Ishikawa (cell line): ENCODE measurements around the gene ITGA6.
A peak's percentile ranks its signal among the peaks of the same experiment; 100 is the strongest.

Experiments used
- CEBPB ChIP-seq: IDR thresholded peaks from 2 replicates; pipeline ENCODE4 v1.6.1; 2012
- CREB1 ChIP-seq: IDR thresholded peaks from 2 replicates; pipeline ENCODE4 v1.6.1; 2012; ENCODE audit warnings: low read depth
- EGR1 ChIP-seq: IDR thresholded peaks from 2 replicates; pipeline ENCODE4 v1.6.1; 2012
- EP300 ChIP-seq: IDR thresholded peaks from 2 replicates; pipeline ENCODE4 v1.6.1; 2012; ENCODE audit warnings: borderline replicate concordance
- FOXM1 ChIP-seq: IDR thresholded peaks from 2 replicates; pipeline ENCODE4 v1.6.1; 2012; ENCODE audit warnings: low read depth, borderline replicate concordance
- NFIC ChIP-seq: IDR thresholded peaks from 2 replicates; pipeline ENCODE4 v1.6.1; 2012
- RAD21 ChIP-seq: IDR thresholded peaks from 2 replicates; pipeline ENCODE4 v1.6.1; 2012; ENCODE audit warnings: low read depth
- TAF1 ChIP-seq: IDR thresholded peaks from 2 replicates; pipeline ENCODE4 v1.6.1; 2012; ENCODE audit warnings: low read depth, mild to moderate bottlenecking
- TCF12 ChIP-seq: IDR thresholded peaks from 2 replicates; pipeline ENCODE4 v1.6.1; 2012; ENCODE audit warnings: low read depth
- TEAD4 ChIP-seq: IDR thresholded peaks from 2 replicates; pipeline ENCODE4 v1.6.1; 2012
- YY1 ChIP-seq: IDR thresholded peaks from 2 replicates; pipeline ENCODE4 v1.6.1; 2012; ENCODE audit warnings: low read depth
- ZBTB7A ChIP-seq: IDR thresholded peaks from 2 replicates; pipeline ENCODE4 v1.6.1; 2012; ENCODE audit warnings: low read depth
- TF ChIP-seq, protein P1 (sequence below): IDR thresholded peaks from 2 replicates; pipeline ENCODE4 v1.6.1; 2012
- TF ChIP-seq, protein P2 (sequence below): IDR thresholded peaks from 2 replicates; pipeline ENCODE4 v1.6.1; 2012
- TF ChIP-seq, protein P3 (sequence below): IDR thresholded peaks from 2 replicates; pipeline ENCODE4 v1.6.1; 2012; ENCODE audit warnings: low read depth, mild to moderate bottlenecking

The ITGA6 gene

DNA sequence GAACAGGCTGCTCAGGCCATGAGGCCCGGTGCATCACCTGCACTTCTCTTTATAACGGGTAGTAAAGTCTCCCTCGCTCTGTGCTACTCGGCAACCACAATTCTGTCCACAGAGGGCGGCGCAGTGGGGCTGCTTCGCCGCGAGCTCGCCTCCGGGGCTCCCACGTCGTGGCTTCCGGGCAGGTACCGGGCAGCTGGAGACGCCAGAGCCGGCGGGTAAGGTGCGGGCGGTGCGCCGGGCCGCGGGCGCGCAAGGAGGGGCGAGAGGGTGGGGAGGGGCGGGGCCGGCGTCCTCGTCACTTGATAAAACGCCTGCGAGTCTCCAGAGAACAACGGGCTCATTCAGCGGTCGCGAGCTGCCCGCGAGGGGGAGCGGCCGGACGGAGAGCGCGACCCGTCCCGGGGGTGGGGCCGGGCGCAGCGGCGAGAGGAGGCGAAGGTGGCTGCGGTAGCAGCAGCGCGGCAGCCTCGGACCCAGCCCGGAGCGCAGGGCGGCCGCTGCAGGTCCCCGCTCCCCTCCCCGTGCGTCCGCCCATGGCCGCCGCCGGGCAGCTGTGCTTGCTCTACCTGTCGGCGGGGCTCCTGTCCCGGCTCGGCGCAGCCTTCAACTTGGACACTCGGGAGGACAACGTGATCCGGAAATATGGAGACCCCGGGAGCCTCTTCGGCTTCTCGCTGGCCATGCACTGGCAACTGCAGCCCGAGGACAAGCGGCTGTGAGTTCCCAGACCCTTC, at the start of gene ITGA6:
ITGA6 (plus strand) TSS at position 331 of the 734 bp plus-strand sequence.
- TF ChIP-seq CREB1 (no peak), TCF12 (no peak), TAF1 (peak; percentile 64; the same call in 1 of the 2 replicates)
- TF ChIP-seq, protein P1, sequence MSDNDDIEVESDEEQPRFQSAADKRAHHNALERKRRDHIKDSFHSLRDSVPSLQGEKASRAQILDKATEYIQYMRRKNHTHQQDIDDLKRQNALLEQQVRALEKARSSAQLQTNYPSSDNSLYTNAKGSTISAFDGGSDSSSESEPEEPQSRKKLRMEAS, result peak; percentile 83

DNA sequence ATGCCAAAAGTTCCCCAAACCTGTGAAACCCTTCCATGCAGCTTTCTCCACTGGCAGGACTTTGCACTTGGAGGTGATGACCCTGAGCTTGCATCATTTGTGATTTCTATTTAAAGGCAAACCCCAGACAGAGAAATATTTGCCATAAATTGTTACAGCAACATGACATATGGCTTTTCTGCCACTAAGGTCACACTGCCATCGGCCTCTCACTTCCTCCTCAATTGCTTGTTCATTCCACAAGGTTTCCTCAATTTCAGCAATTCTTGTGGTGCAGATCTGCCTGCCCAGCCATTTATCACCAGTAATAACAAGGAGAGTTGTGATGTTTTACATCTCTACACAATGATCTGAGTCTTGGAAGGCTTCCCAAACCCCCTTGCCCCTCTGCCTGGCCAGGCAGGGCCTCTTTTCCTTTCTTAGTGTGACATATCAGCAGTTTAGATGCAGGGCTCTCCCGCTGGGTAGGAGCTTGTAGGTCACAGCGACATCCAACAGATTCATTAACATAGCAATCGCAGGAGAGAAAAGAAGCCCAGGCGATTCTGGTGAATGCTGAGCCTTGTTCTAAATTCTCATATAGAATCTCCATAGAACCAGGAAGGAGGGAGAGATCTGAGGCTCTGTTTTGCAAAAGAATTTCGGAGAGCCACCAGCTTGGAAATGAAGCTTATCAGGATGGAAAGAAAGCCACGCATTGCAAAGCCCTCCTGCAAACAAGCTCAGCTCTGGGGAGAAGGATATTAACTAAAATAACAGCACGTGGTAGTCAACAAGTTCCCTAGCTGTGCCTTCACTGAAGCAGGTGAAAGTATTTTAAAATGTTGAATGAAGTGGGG, 46.7 kb upstream of the ITGA6 start:
- TF ChIP-seq TEAD4 (no peak), NFIC (no peak), EP300 (no peak), ZBTB7A (no peak), RAD21 (no peak), TCF12 (no peak), CEBPB (no peak), TAF1 (no peak), FOXM1 (no peak), YY1 (no peak)
- TF ChIP-seq, protein P2, sequence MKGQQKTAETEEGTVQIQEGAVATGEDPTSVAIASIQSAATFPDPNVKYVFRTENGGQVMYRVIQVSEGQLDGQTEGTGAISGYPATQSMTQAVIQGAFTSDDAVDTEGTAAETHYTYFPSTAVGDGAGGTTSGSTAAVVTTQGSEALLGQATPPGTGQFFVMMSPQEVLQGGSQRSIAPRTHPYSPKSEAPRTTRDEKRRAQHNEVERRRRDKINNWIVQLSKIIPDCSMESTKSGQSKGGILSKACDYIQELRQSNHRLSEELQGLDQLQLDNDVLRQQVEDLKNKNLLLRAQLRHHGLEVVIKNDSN, result no peak
- TF ChIP-seq, protein P3, sequence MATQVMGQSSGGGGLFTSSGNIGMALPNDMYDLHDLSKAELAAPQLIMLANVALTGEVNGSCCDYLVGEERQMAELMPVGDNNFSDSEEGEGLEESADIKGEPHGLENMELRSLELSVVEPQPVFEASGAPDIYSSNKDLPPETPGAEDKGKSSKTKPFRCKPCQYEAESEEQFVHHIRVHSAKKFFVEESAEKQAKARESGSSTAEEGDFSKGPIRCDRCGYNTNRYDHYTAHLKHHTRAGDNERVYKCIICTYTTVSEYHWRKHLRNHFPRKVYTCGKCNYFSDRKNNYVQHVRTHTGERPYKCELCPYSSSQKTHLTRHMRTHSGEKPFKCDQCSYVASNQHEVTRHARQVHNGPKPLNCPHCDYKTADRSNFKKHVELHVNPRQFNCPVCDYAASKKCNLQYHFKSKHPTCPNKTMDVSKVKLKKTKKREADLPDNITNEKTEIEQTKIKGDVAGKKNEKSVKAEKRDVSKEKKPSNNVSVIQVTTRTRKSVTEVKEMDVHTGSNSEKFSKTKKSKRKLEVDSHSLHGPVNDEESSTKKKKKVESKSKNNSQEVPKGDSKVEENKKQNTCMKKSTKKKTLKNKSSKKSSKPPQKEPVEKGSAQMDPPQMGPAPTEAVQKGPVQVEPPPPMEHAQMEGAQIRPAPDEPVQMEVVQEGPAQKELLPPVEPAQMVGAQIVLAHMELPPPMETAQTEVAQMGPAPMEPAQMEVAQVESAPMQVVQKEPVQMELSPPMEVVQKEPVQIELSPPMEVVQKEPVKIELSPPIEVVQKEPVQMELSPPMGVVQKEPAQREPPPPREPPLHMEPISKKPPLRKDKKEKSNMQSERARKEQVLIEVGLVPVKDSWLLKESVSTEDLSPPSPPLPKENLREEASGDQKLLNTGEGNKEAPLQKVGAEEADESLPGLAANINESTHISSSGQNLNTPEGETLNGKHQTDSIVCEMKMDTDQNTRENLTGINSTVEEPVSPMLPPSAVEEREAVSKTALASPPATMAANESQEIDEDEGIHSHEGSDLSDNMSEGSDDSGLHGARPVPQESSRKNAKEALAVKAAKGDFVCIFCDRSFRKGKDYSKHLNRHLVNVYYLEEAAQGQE, result no peak
- TF ChIP-seq, protein P1, result no peak

DNA sequence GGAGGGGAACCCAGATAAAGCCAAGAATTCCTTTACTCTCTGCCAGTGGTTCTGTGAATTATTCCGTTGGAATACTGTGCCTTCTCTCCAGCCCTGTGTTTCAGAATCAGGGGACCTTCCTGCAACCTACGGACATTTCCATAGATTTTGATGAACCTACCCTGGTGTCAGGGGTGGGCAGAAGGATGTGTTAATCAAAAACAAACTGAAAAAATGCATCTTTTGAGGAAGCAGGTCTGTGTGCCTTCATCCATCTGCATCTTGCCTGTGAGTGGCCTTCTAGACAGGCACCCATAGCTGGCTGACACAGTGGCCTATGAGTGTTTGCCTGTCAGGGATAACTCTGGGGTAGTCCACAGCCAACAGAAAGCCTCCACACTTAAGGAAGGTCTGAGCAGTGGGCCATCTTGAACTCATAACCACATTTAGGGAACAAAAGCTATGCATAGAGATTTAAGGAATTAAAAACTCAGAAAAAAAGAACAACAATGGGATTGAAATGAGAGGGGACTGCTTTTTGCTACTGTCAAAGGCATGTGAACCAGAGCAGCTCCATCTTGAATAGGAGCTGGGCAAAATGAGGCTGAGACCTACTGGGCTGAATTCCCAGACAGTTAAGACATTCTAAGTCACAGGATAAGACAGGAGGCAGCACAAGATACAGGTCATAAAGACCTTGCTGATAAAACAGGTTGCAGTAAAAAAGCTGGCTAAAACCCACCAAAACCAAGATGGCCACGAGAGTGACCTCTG, 45.9 kb upstream of the ITGA6 start:
- TF ChIP-seq, protein P2, result no peak
- TF ChIP-seq CEBPB (no peak), YY1 (no peak), EP300 (no peak), EGR1 (no peak), ZBTB7A (no peak), TCF12 (no peak), TEAD4 (no peak), TAF1 (no peak), NFIC (no peak), CREB1 (no peak), RAD21 (no peak)
- TF ChIP-seq, protein P3, result no peak
- TF ChIP-seq, protein P1, result no peak

DNA sequence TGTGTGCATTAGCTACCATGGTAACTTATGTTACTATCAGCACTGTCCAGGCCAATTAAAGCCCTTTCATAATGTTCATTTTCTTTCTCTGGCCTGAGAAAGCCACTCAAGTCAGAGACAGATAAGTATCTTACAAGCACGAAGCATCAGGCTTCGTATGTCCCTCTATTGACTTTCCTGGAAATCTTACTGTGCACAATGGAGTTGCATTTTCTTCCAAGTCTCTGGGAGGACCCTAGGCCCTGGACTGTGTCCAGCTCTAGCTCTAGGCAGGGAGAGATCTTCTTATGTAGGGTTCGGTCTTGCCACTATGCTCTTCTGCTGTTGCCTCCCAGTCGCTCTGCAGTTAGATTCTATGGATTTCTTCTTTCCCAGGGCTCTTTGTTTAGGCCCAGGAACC, 40.0 kb upstream of the ITGA6 start:
- no peak for TF ChIP-seq CREB1
- no peak for TF ChIP-seq CEBPB
- no peak for TF ChIP-seq EP300
- no peak for TF ChIP-seq TAF1
- no peak for TF ChIP-seq ZBTB7A
- no peak for TF ChIP-seq NFIC
- TF ChIP-seq, protein P1, result no peak
- no peak for TF ChIP-seq FOXM1
- no peak for TF ChIP-seq EGR1
- TF ChIP-seq, protein P3, result no peak
- no peak for TF ChIP-seq RAD21
- no peak for TF ChIP-seq TEAD4
- TF ChIP-seq YY1, result no peak
- TF ChIP-seq, protein P2, result no peak
- no peak for TF ChIP-seq TCF12
